IPS-18c (cell line): Measurements from ENCODE around the gene RNF14.

Experiments used
- H3K4me3 ChIP-seq: 2 replicates; pipeline ENCODE4 v1.7.0; 2013; ENCODE audit warnings: low read depth, mild to moderate bottlenecking, low read length, moderate library complexity; ENCODE audit not compliant: insufficient read depth
- H3K9me3 ChIP-seq: one replicate; pipeline ENCODE4 v1.6.1; 2013; ENCODE audit warnings: mild to moderate bottlenecking, low read length, moderate library complexity; ENCODE audit not compliant: control insufficient read depth, insufficient read depth

Gene RNF14

DNA sequence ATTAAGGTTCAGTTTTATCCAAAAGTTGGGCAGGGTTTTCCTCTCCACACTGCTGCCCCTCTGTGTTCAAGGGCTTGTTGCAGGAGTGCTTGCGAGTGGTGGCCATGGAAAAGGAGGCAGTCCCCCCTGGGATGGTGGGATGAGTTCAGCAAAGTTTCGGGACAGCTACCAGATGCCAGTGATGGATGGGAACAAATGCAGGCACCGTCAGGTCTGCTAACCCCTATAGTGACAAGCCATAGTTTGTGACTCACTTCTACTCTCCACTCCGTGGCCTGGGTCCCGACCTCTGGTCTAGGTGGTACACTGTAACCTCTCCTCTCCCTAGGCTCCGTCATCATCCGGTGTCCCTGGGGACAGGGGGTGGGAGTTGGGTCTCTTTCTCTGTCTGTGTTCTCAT is 3.8 kb upstream of the RNF14 start:
- peaks cover 2% of the 10 kb centered on the region for H3K9me3 ChIP-seq

DNA sequence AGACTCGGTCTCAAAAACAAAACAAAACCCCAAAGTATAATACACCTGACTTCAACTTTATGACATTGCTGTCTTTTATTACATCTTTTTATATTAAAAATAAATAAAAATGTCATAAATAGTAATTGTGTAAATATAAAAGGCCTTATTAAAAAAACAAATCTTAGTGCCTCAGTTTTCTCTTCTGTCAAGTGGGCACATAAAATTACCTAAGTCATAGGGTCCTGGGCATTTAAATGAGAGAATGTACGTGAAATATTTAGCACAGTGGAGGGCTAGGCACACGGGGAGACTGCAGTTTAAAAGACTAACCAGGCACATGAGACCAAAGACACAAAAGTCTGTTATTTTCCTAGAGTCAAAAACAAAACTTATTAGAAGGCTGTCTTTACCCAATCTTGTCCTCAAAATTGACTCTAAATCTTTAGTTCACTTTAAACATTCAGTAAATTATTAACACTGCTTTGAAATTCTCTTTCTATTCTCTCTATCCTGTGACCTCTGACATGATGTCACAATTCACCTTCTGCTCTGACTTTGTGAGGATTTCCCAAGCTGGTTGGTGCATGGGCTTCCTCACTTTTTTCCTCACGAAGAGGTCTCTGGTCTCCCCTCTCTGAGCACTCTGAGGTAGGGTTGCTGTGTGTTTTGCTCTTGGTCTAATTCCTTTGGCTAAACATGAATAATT is 2.5 kb upstream of the RNF14 start:
- no peak overlapping the region for H3K4me3 ChIP-seq
- H3K9me3 ChIP-seq, result peaks cover under 1% of the 10 kb centered on the region

More for the DNA sequence above, 3.8 kb upstream of the RNF14 start:
- H3K4me3 ChIP-seq, result no peak overlapping the region

DNA sequence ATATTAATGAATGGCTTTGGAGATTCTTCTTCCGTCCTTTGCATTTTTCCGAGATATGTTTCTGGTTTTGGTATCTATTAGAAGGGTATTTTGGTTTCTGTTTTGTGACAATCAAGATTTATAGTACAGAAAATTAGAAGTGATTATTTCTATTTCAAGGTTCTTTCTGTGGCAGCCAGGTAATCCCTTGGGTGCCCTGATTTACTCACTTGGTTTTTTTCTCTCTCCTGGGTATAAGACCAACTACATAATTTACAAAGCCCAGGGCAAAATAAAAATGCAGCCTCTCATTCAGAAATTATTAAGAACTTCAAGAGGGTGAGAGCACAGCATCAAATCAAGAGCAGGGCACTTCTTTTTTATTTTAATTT is 2.0 kb upstream of the RNF14 start:
- H3K4me3 ChIP-seq, result no peak overlapping the region
- no peaks in the 10 kb centered on the region for H3K9me3 ChIP-seq

DNA sequence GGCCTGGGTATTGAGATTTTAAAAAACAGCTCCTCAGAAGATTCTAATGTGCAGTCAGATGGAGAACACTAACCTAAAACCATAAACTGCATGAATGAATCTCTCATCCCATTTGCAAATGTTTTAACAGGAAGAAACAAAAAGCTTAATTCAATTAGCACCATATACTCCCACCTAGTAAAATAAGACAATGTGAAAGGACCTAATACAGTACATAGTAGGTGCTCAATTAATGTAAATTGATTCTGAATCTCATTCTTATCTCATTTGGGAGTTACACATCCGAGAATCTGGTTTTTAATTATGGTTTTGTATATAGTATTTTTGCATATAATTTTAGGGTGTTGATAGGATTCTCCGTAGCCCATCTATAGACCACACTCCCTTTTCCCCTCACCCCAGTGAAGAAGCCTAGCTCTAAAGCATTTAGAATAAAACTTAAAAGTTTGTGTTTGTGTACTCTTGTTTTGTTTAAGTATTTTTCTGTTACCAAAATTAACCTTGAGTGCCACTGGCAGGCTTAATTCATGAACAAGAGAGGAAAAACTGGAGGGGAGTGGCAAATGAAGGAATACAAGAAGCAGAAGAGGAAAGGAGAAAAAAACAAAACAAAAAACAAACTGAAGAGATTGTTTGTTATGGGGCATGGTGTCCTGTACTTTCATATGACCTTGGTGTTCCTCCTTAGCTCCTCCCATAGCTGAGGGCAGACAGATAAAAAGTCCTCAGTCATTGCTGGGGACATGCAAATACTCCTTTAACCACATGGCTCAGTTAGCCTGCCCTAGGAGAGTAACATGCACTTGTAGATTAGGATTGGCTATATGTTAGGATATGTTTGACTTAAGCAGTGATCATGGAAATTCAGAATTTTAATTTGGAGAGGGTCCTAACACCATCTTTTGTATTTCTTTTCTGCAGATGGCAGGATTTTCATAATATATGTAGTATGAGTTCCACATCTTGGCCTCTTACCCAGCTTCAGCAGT is 1.2 kb downstream of the RNF14 start:
- H3K4me3 ChIP-seq, result peak overlapping the region; percentile 89
- H3K9me3 ChIP-seq, result no peaks in the 10 kb centered on the region

DNA sequence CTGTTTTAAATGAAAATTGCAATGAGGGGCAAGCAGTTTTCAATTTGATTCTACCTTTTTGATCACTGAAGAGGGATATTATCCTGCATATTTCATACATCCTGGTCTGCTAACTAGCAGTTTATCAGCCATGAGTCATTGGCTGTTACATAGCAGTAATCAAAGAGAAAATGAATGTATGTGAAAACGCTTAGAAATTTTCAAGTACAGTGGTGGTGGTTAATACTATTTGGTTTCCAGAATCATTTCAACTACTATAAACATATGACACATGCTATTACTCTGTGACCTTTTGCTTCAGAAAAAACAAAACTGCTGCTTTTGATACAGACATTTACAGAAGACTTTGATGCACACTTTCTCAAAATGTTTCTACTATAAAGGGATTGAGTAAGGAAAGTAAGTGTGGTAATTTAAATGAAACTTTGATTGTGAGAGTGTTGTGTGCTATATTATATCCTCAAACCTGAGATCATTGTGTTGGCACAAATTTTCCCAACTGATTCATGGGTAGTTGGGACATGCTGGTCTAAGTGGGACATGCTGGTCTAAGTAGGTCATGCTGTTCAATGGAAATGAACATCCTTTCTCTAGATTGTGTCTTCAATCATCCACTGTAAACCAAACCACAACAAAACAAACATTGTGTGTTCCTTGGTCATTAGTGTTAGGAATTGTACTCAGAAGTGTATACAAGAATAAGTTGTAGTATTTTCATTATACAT is 5.1 kb downstream of the RNF14 start:
- Histone ChIP-seq H3K9me3 (no peaks in the 10 kb centered on the region), H3K4me3 (no peak overlapping the region)

DNA sequence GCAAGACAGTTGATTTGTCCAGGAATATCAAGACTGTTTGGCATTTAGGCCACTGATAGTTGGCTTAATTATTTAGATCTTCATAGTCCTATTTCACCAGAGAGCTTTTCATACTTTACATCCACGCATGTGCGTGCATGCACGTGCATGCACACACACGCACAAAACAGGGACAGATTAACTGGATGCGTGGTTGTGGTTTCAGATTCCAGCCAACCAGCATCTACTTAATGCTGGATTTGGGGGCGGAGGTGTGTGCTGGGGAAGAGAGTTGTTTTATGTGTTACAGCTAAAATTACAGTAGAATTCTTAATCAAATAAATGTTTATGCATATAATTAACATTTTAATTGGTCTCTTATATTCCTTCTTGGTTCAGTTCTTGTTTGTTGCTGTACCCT is 7.3 kb downstream of the RNF14 start:
- Histone ChIP-seq H3K4me3 (no peak overlapping the region), H3K9me3 (no peaks in the 10 kb centered on the region)

DNA sequence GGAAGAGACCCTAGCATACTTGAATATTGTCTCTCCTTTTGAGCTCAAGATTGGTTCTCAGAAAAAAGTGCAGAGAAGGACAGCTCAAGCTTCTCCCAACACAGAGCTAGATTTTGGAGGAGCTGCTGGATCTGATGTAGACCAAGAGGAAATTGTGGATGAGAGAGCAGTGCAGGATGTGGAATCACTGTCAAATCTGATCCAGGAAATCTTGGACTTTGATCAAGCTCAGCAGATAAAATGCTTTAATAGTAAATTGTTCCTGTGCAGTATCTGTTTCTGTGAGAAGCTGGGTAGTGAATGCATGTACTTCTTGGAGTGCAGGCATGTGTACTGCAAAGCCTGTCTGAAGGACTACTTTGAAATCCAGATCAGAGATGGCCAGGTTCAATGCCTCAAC is 9.5 kb downstream of the RNF14 start:
- no peak overlapping the region for H3K4me3 ChIP-seq
- H3K9me3 ChIP-seq, result no peaks in the 10 kb centered on the region

DNA sequence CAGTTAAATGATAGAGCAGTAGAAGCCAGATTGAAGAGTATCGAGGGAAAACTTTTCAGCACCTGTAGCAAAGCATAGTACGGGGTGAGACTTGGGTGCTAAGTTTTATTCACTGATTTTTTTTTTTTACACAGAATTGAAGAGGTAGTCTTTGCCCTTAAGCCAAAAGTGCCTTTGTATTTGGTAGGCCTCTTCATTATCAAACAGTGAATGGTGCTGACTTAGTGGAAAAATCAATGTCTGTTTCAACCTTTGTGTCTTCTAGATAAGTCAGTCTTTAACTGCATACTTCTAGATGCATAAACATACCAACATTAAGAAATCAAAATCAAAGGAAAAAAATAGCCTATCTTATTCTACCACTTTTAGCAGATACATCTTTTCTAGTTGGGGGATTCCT is 13.7 kb downstream of the RNF14 start:
- Histone ChIP-seq H3K9me3 (no peaks in the 10 kb centered on the region), H3K4me3 (no peak overlapping the region)

DNA sequence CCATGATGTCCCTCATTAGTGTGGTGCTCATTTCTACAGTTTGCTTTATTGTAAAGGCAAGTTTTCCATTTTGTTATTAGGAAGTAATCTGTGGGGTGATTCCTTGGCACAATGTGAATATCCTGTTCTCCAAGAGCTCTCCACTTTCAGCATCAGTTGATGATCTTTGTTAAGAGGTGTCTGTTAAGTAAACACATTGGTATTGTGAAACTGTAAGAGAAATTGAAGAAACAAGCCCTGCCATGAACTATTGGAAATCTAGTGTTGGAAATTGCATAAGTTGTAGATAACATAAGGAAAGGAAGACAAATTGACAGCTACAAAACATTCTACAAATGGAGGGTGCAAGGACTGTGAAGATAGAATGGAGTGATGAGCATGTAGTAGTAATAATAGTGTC is 17.2 kb downstream of the RNF14 start:
- H3K4me3 ChIP-seq, result no peak overlapping the region
- no peaks in the 10 kb centered on the region for H3K9me3 ChIP-seq

DNA sequence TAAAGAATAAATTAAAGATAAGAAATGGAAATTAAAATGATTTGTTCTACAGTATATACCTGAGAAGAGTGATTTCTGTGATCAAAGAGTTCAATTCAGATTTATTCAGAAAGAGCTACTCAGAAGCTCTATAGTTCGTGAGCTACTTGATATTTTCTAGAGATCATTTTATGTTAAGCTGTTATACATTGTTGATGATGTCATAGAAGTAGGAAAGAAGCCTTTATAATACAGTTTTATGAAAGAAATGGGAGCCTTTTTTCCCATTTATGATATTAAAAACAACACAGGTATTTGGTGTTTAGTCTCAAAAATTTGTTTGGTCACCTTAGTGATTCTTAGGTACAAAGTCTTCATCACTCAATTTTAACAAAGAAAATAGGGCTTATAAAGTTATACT is 20.8 kb downstream of the RNF14 start:
- Histone ChIP-seq H3K9me3 (no peaks in the 10 kb centered on the region), H3K4me3 (no peak overlapping the region)

DNA sequence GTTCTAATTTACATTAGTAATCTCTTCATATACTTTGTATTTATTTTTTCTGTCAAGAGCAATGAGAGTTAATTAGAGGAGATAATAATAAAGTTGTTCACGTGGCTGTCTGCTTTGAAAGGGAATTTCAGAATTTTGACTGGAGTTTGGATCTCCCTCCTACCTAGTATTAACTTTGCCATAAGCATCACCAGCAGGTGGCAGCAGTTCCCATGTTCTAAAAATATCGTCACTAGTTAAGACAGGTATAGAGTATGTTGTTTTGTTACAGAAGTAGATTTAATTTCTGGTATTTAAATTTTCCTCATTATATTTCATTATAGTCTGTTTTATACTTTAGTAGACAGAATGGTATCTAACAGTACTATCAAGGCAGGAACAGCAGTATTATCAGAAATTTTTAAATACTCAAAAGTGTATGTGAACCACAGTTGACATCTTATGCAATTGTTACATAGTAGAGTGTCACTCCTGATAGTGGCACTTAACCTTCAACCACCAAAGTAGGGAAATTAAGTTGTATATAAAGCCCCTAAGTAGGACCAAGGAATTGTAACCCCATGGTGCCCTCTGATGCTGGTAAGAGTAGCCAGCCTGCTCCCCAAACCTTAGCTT is 23.6 kb downstream of the RNF14 start:
- H3K9me3 ChIP-seq, result no peaks in the 10 kb centered on the region
- H3K4me3 ChIP-seq, result no peak overlapping the region

DNA sequence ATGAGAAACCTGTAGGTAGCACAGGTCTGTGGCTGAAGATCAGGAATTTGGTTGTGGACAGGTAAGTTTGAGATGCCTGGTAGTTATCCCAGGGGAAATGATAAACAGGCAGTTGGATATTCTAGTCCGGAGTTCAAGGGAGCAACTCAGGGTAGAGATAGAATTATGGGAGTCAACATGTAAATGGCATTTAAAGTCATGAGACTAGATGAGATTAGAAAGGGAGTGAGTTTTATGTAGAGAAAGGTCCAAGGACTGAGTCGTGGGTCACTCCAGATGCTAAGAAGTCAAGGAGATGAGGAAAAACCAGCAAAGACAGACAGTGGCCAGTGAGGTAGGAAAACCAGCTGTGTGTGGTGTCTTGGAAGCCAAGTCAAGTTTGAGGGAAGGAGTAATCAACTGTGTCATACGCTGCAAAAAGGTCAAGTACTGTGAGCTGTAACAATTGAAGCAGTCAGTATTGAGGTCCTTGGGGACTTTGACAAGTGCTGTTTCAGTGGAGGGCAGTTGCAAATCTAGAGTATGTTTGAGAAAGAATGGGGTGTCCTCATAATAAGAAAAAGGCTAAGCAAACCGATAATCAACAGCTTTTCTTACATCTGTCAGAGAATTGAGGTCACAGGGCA is 25.7 kb downstream of the RNF14 start:
- Histone ChIP-seq H3K4me3 (no peak overlapping the region), H3K9me3 (no peaks in the 10 kb centered on the region)

DNA sequence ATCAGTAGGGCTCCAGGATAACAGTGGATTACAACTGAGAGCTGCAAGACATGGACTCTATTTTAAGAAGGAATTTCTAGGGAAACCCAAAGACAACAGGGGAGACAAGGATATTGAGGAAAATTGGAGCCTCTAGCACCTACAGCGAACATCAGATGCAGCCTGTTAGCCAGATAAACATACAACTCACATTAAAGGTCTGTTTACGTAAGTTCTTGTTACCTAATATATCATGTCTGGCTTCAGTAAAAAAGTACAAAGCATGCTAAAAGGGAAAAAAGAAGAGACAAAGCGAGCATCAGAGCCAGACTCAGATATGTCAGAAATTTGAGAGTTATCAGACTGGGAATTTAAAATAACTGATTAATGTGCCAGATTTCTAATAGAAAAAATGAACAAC is 26.8 kb downstream of the RNF14 start:
- Histone ChIP-seq H3K4me3 (no peak overlapping the region), H3K9me3 (no peaks in the 10 kb centered on the region)

DNA sequence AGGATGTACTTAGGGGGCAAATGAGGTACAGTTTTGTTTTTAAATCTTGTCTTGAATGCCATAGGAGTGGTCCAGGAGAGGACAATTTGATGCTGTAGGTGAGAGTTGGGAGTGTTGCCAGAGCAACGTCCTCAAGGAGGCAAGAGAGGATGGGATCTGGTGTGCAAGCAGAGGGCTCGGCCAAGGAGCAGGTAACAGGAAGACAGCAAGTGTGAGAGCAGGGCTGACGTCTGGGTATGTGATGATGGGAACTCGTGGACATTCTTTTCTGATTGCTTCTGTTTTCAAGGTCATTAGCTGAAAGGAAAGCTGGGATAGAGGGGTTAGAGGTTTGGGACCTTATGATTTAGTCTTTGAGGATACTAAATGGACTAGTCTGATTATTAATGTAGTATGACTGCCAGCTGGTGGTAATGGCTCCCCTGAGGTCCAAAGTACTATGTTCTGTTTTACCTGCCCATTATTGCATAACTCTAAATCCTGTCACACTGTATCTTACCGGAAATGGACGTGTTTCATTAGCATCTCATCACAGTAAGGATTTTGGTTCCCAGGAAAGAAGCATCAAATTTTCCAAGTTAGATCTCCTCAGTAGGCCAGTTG is 28.6 kb downstream of the RNF14 start:
- H3K4me3 ChIP-seq, result no peak overlapping the region
- H3K9me3 ChIP-seq, result no peaks in the 10 kb centered on the region

DNA sequence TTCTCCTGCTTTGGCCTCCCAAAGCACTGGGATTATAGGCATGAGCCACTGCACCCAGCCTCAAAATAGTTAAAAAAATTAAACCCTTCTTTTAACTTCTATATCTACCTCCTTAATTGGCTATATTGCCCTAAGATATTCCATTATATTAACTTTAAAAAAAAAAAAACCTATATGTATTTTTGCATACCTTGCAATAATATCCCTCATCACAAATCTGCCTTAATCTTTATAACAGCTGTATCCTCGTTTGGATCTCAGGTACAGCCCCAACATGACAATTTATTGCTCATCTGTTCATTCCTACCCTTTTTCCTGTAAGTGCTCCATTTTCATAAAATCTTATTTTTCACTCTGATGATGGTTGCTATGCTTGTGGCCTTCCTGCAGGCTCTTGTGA is 31.3 kb downstream of the RNF14 start:
- Histone ChIP-seq H3K4me3 (no peak overlapping the region), H3K9me3 (no peaks in the 10 kb centered on the region)

DNA sequence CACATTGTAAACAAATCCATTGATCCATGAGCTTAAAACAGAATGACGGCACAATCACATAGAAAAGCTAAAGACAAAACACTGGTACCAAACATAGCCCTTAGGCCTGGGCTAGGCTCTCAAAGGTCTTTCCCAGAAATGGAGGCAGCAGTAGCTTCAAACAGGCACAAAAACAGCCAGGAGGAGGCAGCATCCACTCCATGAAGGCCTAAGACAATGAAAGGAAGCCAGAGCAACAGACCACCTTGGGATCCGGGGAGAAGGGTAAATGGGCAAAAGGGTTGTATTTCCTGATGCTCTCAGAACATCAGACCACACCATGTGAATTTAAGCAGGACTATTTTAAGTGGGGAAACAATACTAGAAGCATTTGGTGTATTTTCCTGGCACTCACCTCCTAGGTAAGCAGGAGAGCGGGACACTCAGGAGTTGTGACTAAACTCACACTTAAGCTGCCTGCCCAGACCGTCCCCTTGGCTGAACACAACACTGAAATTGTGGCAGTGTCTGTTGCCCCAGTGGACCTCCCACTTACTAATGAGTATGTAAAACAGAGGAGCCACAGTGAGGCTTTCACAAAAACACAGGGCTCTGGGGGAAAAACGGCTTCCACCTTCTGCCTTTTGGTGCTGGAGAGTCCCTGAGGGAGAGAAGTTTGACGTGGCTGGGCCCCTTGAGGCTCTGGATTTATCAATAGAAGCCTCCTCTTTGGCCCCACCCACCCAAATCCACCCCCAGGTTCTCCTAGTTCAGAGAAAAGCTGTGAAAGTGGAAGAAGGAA is 32.0 kb downstream of the RNF14 start:
- no peaks in the 10 kb centered on the region for H3K9me3 ChIP-seq

More for the DNA sequence above, 32.0 kb downstream of the RNF14 start:
- H3K4me3 ChIP-seq, result no peak overlapping the region
